Stimulated activated CD8-positive, alpha-beta memory T cell treated with anti-CD3 and anti-CD28 coated beads, Interleukin-15, amount 100 ng/mL, for 48 hours (primary cell): Measurements from ENCODE around the gene PARVA.

ENCODE experiments used
- DNase-seq, 2 donors: peaks; one replicate each; pipeline ENCODE4 v3.0.0-alpha.2; 2020; ENCODE audit warnings: low read depth in 2 of 2

Gene PARVA

DNA sequence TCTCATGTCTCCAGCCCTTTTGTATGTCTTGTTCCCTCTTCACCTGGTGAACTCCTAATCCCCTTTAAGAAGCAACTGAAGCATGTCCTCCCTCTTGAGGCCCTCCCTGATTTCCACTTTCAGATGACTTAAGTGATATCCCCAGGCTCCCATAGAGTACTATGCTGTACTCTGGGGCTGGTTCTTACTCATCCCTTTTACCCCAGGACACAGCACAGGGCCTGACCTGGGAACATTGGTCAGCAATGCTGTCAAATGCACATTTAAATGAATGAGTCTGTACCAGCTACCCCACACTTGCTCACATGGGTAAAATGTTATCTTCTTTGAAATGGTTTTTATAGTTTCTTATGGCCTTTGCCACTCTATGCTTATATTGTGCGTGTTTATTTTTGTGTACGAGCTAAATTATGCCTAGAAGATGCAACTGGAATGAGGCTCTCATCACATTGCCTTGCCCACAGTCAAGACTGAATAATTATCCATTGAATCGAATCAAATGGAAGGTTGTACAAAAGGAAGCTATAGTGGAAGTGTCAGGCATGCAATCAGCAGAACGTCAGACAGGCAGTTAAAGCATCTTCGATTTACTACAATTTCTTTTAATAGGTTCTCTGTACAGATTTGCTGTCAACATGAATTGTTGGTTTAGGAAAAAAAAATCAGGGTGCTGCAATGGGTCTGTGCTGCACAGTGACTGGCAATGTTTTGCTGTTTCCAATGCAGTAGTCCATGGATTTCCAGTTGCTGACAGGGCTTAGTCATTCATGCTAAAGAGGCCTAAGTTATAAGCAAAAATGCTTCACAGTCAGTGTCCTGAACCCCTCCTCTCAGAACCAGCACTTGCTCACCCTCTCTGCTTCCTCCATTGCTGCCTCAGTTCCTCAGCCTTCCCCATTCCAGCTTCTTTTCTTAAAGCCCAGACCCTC is 79.5 kb downstream of the PARVA start:
- DNase-seq, result no peak

DNA sequence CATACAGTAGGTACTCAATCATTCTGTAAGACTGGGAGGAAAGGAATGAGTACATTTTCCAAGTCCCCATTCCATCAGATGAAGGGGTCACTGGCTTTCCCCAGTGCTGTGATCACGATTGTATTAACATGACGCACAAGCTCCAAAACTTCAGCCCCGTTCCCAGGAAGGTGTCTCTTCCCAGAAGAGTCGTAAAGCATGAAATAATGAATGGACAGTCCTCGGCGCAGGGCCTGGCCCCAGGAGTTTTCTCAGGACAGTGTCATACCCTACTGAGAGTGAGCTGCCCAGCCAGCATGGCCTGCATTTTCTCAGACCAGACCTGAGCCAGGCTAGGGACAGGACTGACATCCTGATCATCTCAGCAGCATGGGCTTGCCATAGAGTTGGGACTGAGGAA is 80.7 kb downstream of the PARVA start:
- DNase-seq, result no peak

DNA sequence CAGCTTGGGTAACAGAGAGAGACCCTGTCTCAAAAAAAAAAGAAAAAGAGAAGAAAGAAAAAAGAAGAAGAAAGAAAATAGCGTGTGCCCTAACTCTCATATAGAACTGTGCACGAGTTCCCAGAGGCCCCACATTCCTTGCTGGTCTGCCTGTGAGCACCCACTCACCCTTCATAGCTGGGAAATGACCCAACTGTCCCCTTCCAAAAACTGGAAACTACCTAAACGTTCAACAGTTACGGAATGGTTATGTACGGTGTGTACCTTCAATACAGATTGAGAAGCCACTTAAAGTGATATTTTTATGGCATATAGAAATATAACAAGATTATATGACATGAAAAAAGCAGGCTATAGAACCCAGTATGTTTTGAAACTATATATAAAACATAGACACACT is 82.0 kb downstream of the PARVA start:
- DNase-seq, result no peak

DNA sequence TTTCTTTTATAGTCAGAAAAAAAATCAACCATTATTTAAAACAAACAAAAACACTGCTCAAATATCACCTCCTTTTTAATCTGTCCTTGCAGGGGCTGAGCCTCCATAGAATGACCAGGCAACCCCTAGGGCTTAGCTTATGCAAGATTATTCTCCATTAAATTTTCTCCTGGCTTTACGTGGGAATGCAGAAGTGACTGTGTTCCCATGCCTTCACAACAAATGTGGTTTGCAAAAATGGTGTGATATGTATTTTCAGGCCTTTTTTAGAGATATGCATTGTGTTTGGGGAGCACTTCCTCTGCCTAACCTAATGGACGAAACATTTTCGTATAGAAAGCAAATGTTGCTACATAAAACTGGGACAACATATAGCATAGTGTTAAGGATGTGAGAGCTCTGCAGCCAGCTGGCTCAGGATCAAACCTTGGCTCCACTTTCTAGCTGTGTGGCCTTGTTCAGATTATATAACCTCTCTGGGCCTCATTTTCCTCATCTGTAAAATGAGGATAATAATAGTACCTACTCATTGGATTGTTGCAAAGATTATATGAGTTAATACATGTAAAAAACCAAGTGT is 82.6 kb downstream of the PARVA start:
- DNase-seq, result no peak

DNA sequence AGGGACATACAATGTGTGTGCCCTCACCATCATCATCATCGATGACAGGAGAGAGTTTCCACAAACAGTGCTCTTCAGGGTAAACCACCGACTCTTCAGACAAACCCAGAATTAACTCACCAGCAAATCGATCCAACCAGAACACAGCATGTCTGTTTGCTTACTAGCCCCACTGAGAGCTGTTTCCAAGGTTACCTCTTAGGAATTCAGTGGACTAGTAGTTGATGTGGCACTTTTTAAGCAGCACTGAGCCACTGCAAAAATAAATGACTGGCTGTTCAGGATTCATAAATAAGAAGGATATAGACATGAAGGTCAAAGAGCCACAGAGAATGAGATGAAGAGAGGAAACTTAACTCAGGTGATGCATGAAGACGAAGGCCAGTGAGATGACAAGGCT is 83.1 kb downstream of the PARVA start:
- DNase-seq, result no peak

DNA sequence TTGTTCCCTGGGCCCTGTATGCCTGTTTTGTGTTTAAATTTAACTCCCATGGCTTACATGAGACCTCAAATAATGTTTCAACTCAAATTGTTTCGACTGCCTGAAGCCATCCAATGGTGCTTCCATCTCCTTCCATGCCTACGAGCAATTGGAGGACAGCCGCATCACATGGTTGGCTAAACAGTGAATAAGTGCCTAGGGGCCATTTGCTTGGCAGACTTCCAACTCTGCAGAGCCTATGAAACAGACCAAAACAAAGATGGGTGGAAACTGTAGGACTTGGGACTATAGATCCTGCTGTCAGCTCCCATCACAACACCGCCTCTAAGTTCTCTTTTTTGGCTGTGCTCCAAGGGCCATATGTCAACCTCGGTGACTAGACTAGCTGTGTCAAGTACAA is 84.1 kb downstream of the PARVA start:
- DNase-seq, result no peak

DNA sequence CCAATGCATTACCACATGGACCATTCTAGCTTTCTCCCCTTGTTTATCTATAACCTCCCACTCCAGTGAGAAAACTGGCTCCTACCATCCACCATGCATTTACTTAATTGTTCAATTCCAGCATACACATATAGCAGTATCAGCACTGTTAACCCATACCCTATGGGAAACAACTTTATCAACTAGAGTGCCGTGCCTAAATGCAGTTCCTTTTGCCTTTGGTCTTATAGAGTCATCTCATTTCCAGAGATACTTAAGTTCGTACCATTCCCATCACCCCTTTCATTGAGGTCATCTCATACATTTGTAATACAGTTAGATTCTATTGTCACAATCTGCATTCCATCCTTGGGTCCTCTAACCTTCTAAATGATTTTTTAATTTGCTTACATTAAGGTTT is 86.9 kb downstream of the PARVA start:
- DNase-seq, result no peak

DNA sequence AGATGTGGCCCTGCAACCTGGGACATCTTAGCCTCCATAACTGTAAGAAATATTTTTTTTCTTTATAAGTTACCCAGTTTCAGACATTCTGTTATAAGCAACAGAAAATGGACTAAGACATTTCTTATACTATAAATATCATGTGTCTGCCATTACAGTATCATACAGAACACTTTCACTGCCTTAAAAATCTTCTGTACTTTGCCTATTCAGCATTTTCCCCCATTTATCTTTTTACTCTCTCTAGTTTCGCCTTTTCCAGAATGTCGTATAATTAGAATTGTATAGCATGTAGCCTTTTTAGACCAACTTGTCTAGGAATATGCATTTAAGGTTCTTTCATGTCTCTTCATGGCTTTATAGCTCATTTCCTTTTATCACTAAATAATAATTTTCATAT is 88.0 kb downstream of the PARVA start:
- no peak for DNase-seq

DNA sequence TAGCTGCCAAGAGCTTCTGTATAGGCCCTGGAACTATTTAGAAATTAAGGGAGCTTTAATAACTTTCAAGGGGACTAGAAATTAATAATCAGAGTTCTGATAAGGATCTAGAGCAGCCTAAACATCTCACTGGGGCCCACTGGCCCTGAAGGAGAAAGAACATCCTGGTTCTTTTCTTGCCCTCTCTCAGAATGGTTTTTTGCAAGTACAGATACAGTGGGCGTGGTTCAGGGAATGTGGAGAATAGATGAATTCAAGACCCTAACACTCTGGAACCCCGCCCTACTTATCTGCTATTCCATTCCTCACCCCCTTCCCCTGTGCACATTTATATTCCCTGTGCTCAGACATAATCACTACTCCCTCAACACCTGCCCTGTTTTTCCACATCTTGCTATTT is 90.2 kb downstream of the PARVA start:
- no peak for DNase-seq

DNA sequence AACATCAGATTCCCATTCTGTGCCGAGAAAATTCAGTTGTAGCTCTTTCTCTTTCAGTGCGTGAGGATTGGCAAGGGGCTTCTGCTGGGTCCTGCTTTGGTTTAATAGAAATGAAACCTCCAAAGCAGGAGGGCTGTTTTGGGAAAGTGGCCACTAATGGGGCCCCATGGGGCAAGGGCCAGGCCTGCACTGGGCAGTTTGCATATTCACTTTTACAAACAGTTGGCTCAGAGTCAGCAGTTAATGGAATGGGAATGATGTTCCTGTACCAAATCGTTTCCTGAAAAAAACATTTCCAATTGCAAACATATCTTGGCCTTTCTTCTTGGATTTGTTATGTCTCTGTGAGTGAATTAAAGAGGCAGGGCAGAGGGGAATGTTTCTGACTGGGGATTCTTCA is 92.1 kb downstream of the PARVA start:
- DNase-seq, result no peak

DNA sequence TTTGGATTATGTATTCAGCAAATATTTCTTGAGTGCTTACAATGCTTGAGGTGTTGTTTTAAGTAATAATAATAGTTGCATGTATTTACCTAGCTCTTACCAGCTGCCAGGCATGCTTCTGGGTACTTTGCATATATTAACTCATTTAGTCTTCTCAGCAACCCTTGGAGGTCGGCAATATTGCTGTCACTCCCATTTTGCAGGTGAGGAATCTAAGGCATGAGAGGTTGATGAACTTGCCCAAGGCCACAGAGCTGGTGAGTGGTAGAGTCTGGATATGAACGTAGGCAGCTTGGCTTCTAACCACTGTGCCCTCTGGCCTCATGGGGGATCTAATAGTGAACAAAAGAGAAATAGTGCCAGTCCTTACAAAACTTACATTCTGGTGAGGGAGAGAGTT is 92.9 kb downstream of the PARVA start:
- no peak for DNase-seq

DNA sequence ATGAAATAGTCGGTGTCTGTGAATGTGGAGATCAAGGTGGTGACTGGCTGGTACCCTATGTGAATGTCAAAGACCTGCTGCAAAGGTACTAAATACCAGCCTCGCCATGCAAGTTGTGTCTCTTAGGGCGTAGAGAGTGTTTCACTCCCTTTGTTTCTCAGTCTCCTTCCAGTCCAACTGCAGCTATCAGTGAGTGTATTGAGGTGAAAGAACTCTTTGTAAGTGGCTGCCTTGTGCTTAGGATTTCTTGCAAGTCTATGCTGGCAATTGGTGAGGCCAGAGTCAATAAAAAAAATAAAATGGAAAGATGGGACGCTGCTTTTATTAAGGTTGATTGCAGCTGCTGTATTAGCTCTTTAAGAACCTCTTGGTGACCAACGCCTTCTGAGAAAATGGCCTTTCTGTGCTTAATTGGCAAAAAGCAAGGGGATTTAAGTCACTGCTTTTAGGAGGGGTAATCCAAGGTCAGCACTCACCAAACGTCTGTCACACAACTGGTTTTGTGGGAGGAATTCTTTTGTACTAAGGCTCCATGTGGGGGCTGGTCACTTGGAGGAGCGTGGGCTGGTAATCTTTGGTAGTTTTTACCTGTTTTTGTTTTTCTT is 95.1 kb downstream of the PARVA start:
- DNase-seq, result no peak

DNA sequence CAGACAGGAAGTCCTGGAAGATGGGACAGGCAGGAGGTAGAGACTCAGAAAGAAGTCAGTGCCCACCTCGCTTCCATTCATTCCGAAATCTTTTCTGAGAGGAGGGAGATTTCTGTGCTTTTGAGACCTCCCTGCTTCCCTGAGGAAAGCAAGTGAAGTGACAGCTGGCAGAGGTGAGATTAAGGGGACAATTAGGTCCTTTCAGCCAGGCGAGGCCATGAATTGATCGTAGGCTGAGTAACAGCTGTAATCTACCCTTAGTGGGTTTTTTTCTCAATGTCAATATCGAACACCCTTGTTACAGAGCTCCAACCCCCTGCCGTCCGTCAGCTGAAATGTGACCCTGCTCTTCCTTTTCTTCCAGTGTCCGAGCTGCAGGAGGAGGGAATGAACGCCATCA is 96.0 kb downstream of the PARVA start:
- no peak for DNase-seq

DNA sequence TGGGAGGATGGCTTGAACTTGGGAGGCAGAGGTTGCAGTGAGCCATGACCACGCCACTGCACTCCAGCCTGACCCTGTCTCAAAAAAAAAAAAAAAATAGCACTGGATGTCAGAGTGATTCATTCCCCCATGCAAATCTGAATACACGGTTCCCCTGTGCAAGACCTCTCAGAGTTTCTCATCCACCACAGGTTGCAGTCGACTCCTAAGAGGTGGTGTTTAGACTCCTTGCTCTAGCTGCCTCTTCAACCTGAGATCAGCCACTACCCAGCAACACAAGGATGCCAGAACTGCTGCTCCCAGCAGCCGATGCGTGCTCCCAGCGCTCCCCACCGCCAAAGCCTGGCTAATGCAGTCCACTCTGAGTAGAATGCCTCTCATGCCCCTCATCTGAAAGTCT is 97.5 kb downstream of the PARVA start:
- no peak for DNase-seq

DNA sequence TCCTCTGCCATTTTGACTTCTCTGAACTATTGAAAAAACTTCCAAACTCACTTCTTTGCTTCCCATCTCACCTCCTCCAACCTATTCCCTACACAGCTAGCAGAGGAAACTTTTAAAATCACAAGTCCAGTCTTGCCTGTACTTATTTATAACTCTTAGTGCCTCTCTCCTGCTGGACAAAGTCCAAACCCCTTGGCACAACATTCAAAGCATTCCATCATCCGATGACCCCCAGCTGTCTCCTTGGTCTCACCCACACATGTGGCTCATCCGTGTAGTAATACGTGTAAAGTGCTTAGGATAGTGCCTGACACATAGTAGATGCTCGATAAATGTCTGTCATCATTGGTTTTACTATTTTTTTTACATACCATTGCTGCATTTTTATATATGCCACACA is 101.4 kb downstream of the PARVA start:
- no peak for DNase-seq

DNA sequence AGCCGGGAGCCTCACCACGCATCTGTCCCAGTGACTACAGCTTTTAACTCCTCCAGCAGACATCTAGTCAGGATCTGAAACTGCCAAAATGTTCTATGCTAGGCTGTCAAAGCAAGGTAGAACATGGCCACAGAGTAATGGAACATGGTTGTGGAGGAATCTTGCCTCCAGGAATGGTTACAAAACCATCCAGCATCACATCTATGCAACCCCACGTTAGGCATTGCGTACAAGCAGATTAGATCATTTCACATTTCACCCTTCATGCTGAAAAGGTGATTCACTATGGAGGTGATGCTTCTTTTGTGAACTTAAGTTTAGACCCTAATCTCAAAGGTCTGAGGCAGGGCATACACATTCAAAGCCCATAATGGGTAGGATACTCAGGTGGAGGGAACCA is 103.0 kb downstream of the PARVA start:
- DNase-seq, result no peak

DNA sequence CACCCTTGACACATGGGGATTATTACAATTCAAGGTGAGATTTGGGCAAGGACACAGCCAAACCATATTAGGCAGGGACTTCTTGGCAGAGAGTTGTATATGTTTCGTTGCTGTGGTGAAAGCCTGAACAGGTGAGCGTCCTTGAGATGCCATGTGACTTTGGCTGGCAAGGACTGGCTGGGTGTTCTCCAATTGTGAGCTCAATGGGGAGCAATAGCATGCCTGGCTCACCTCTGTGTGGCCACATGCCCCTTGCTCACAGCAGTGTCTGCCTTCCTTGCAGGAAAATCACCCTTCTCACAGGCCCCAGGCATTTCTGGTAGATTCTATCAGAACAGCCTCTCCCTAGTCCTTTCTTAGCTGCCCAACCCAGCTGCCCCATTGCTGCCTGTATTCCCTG is 105.5 kb downstream of the PARVA start:
- no peak for DNase-seq

DNA sequence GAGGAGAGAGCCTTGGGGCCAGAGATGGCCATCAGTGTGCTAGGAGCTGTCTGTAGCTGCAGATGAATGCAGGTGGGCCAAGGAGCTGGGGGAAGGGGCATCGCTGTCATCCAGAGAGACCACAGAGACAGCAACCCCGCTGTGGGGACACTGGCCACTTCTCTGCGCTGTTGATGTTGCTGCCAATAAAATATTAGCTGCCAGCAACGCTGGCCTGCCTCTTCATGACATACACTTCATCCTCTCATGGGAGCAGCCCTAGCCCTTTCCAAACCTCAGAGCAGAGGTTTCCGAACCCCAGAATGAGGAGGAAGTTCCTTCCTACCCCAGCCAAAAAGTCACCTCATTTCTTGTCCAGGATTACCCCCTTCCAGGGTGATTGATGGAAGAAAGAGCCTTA is 106.2 kb downstream of the PARVA start:
- no peak for DNase-seq

DNA sequence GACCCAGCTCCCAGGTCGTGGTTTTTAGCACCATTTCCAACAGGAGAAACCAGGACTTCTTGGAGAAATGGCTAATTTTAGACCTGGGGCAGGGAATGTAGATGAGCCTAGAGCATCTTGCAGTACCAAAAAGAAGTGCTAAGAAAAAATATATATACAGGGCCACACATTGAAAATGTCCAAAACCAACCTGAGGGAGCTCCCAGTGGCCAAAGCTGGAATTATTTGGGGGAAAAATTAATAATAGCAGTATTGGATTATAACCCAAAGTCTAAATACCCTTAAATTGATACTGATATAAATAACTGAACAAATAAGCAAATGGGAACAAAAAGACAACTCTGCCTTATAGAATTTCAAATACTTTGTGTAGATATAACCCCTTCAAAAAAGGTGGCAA is 108.0 kb downstream of the PARVA start:
- DNase-seq, result no peak

DNA sequence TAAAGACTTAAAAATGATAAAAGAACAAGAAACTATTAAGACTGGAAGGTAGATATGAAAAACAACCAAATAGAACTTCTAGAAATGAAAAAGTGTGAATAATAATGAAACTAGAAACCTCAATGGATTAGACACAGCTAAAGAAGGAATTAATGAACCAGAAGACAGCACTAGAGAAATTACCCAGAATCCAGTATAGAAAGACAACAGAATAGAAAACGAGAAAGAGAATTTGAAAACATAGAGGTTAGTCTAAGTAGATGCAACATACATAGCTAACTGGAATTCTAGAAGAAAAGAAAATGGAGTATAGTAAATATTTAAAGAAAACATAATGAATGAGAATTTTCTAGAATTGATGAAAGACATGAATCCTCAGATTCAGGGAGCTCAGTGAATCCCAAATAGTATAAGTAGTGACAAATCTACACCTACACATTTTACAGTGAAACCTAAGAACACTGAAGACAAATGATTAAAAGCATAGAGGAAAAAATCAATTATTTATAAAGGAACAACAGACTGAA is 111.9 kb downstream of the PARVA start:
- no peak for DNase-seq

DNA sequence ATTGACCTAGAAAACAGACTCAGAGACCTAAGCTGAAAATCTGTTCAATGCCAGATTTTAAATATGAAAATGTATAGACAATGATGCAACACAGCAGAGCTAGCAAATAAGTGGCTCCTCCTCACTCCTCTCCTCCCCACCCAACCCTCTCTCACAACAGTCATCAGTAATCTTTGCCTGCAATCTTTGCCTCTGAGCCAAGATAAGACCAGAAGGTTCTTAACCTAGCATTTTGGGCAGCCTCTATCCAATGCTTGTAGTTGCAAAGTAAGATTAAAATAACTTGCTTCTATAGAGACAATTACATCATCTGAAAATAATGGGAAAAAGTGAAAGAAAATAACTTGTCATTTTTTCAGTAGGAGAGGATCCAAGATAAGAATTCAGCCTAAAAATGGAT is 117.3 kb downstream of the PARVA start:
- no peak for DNase-seq

DNA sequence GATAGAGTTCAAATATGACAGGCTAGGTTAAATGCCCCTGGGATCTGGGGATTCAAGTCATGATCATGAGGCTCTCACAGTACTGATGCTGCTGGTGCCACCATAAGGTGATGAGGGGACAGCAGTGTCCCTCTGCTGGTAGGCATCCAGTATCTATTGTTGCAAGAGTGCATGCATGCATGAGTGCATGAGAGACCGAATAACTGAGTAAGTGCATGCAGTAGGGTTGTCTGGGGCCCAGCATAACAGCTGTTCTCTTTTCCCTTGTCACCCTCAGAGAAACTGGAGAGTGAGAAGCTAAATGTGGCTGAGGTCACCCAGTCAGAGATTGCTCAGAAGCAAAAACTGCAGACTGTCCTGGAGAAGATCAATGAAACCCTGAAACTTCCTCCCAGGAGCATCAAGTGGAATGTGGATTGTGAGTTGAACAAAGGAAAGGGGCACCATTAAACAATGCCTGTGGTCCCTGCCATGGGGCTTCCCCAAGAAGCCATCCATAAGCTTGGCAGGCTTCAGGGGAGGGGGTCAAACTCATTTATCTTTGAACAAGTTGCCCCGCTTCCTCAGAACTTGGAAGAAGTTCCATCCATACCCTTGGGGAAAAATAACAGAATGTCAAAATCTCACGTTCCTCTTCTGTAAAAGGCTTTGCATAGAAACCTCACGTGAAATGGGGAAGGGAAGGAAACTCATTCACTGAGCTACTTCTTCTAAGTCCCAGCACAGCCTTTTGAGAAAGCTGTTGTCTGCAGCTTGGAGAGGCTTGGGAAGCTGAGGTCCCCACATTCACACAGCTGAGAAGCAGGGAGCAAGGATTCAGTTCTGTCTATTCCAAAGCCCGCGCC is 119.0 kb downstream of the PARVA start:
- DNase-seq, result no peak
